GM12874 (cell line): ENCODE results near the gene USP10.

Source experiments
- CTCF ChIP-seq: IDR thresholded peaks from 2 replicates; pipeline ENCODE4 v1.5.1; 2011; ENCODE audit warnings: low read depth, mild to moderate bottlenecking, control low read depth, low read length, moderate library complexity; ENCODE audit not compliant: insufficient read depth

USP10 gene

GRCh38 chr16:84752600-84752999 is 52.8 kb downstream of the USP10 start:
- TF ChIP-seq CTCF: no peak

GRCh38 chr16:84753412-84754326 is 53.9 kb downstream of the USP10 start:
- TF ChIP-seq CTCF: no peak

- TF ChIP-seq CTCF: peak; percentile 67
Measured at GRCh38 chr16:84754353-84754856, 54.6 kb downstream of the USP10 start.

- no peak for TF ChIP-seq CTCF
Measured at GRCh38 chr16:84754956-84755672, 55.3 kb downstream of the USP10 start.

- TF ChIP-seq CTCF: no peak
Measured at GRCh38 chr16:84756830-84757229, 57.0 kb downstream of the USP10 start.

- no peak for TF ChIP-seq CTCF
Measured at GRCh38 chr16:84758627-84759026, 58.8 kb downstream of the USP10 start.

GRCh38 chr16:84759061-84759460 is 59.3 kb downstream of the USP10 start:
- TF ChIP-seq CTCF: no peak
